ENCODE results near the gene ACIN1. TPM values are rescaled to one million over a fixed set of nuclear protein-coding genes. Genes with fewer than 3 reads are reported as not detected.

Gene ACIN1
- total RNA-seq, 4 donors from 2014 or later = 89.6 to 124 (median 109) TPM

DNA sequence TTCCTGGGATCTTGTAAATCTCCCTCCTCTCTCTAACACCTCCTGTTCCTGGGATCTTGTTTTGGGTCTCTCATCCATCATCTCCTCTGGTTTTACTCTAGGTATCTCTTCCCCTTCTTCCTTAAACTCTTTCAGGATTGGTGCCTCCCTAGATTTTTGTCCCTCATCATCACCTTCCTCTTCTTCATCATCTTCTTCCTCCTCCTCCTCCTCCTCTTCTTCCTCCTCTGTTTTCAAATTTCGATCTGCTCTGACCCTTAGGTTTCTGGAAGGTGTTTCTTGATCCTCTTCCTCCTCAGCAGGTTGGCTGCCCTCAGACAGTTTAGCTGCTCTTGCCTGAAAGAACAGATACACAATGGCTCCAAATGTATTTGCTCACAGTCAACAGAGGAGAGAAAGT, 14.5 kb downstream of the ACIN1 start:
- TF ChIP-seq, protein P1, sequence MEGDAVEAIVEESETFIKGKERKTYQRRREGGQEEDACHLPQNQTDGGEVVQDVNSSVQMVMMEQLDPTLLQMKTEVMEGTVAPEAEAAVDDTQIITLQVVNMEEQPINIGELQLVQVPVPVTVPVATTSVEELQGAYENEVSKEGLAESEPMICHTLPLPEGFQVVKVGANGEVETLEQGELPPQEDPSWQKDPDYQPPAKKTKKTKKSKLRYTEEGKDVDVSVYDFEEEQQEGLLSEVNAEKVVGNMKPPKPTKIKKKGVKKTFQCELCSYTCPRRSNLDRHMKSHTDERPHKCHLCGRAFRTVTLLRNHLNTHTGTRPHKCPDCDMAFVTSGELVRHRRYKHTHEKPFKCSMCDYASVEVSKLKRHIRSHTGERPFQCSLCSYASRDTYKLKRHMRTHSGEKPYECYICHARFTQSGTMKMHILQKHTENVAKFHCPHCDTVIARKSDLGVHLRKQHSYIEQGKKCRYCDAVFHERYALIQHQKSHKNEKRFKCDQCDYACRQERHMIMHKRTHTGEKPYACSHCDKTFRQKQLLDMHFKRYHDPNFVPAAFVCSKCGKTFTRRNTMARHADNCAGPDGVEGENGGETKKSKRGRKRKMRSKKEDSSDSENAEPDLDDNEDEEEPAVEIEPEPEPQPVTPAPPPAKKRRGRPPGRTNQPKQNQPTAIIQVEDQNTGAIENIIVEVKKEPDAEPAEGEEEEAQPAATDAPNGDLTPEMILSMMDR (IDR thresholded peaks at IDR 0.05; ENCODE audit: low read depth) = no peak

- TF ChIP-seq, protein P1 (IDR thresholded peaks at IDR 0.05; ENCODE audit: low read depth) = no peak
Observed at GRCh38 chr14:23079716-23080115, 15.2 kb downstream of the ACIN1 start.

- TF ChIP-seq, protein P1 (IDR thresholded peaks at IDR 0.05; ENCODE audit: low read depth) = no peak
Observed at GRCh38 chr14:23078692-23079116, 16.2 kb downstream of the ACIN1 start.

DNA sequence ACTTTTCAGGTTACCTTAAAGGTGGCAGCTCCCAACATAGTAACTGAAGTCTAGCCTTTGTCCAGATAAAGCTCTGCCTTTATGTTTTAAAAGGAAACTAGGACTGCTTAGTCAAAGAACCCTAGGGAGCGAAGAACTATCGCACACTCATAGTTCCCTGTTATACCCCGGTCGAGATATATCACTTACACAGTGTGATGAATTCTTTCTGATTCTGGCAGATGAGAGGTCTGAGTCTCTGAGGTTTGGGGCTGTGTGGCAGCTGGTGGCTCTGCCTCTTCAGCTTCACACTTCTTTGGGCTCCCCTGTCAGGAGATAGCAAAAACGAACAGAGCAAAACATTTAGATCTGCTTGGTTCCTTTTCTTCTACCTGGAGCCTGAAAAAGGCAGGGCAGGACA, 17.0 kb downstream of the ACIN1 start:
- TF ChIP-seq, protein P1 (IDR thresholded peaks at IDR 0.05; ENCODE audit: low read depth) = no peak

DNA sequence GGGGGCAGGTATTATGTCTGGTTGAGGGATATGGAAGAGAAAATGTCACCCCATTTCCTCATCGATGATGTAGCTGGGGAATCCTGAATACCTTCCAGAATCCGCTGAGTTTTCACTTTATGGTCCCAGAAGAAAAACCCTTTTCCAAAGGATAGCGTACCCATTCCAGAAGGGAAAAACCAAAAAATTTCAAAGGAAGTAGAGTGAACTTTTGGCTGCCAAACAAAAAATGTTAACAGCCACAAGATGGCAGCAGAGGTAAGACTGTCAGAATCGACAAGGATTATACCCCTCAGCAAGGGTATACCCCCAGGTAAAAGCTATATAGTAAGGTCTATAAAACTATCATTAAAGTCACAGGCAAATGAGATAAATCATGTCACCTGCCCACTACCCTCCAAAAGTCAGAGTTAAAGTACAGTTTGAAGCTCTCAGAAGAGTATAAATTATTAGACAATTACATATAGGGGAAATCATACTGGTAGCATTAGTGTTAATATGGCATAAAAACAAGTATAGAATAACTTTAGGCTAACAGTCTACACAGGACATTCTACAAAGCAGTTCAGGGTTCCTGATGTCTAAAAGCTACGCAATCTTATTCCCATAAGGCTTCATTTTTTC, 18.0 kb downstream of the ACIN1 start:
- TF ChIP-seq, protein P1 (IDR thresholded peaks at IDR 0.05; ENCODE audit: low read depth) = no peak

GRCh38 chr14:23074906-23075305, 20.0 kb downstream of the ACIN1 start:
- TF ChIP-seq, protein P1 (IDR thresholded peaks at IDR 0.05; ENCODE audit: low read depth) = no peak

DNA sequence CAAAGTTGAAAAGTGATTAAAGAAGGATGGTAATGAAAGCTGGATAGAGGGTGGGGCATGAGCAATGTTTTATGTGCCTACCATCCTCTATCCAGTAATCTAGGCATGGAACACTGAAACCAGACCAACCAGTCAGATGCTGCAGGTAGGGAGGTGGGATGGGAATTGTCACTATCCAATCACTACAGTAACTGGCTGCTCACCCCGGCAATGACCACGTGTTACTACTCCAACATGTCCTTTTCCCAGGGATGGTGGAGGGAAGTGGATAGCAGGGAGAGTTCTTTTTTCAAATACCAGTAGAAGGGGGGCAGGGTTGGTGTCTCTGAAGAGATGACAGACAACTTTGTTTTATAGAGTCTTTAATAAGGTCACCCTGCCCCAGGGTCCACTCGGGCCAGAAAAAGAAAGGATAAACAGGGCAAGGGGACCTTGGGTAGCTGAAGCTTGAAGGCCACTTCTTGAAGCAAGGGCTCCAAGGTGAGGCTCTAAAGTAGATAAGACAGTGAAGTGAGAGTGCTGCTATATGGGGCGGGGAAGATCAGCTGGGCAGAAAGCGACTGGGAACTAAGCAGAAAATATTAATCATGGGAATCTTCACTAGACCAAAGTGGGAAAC, 22.9 kb downstream of the ACIN1 start:
- TF ChIP-seq, protein P1 (IDR thresholded peaks at IDR 0.05; ENCODE audit: low read depth) = no peak
